ENCODE data around the gene FIBCD1.

Gene FIBCD1

GRCh38 chr9:130935648-130936271 is 3.3 kb downstream of the FIBCD1 start:
- no peak for DNase-seq

GRCh38 chr9:130934702-130935647 is 4.1 kb downstream of the FIBCD1 start:
- DNase-seq = no peak

- DNase-seq = no peak
Observed at GRCh38 chr9:130934246-130934645, 4.8 kb downstream of the FIBCD1 start.

- no peak for DNase-seq
Observed at GRCh38 chr9:130933114-130934046, 5.7 kb downstream of the FIBCD1 start.

- DNase-seq = no peak
Observed at GRCh38 chr9:130932255-130933079, 6.6 kb downstream of the FIBCD1 start.

- DNase-seq = no peak
Observed at GRCh38 chr9:130931508-130932254, 7.4 kb downstream of the FIBCD1 start.

GRCh38 chr9:130930804-130931349 is 8.2 kb downstream of the FIBCD1 start:
- no peak for DNase-seq

- DNase-seq = no peak
Observed at GRCh38 chr9:130930132-130930803, 8.8 kb downstream of the FIBCD1 start.

GRCh38 chr9:130929571-130930038 is 9.4 kb downstream of the FIBCD1 start:
- no peak for DNase-seq

GRCh38 chr9:130927995-130928900 is 10.8 kb downstream of the FIBCD1 start:
- DNase-seq = no peak

GRCh38 chr9:130927338-130927737 is 11.7 kb downstream of the FIBCD1 start:
- DNase-seq = no peak

GRCh38 chr9:130925050-130925678 is 13.9 kb downstream of the FIBCD1 start:
- DNase-seq = no peak

- DNase-seq = no peak
Observed at GRCh38 chr9:130924448-130924788, 14.6 kb downstream of the FIBCD1 start.

GRCh38 chr9:130923611-130924447 is 15.2 kb downstream of the FIBCD1 start:
- no peak for DNase-seq

- no peak for DNase-seq
Observed at GRCh38 chr9:130922893-130923610, 16.0 kb downstream of the FIBCD1 start.

GRCh38 chr9:130921989-130922892 is 16.8 kb downstream of the FIBCD1 start:
- DNase-seq = no peak

Measured in activated effector memory CD4-positive, alpha-beta T cell treated with anti-CD3 and anti-CD28 coated beads, Interleukin-2, amount 50 U/mL, for 16 hours (primary cell).